Measurements from ENCODE around the gene PCDHGA1.
"Not testable (repeated sequence)": the region's sequence is repeated elsewhere in the genome, so short reads cannot be mapped to it uniquely, and the experiment has no call there.

PCDHGA1 gene

DNA sequence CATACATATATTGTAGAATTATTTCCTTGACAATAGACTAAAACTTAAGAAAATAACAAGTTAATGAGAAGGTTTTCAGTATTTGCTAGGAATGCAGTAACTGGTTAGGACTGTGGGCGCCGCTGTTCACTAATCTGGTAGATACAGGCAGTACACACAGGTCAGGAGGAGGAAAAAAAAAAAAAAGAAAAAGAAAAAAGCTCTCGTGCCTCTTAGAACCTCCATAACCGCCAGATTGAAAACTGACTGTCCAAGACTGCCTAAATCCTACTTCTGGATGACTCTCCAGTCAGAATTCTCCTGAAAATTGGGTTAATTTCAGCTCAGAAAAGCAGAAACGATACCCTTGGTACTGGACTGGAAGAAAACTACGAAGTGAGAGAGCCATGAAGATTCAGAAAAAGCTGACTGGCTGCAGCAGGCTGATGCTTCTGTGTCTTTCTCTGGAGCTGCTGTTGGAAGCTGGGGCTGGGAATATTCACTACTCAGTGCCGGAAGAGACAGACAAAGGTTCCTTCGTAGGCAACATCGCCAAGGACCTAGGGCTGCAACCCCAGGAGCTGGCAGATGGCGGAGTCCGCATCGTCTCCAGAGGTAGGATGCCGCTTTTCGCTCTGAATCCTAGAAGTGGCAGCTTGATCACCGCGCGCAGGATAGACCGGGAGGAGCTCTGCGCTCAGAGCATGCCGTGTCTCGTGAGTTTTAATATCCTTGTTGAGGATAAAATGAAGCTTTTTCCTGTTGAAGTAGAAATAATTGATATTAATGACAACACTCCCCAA, at the start of gene PCDHGA1:
Gene PCDHGA1 (plus strand): TSS at position 216 of the 782 bp plus-strand sequence.
- no peak for DNase-seq

DNA sequence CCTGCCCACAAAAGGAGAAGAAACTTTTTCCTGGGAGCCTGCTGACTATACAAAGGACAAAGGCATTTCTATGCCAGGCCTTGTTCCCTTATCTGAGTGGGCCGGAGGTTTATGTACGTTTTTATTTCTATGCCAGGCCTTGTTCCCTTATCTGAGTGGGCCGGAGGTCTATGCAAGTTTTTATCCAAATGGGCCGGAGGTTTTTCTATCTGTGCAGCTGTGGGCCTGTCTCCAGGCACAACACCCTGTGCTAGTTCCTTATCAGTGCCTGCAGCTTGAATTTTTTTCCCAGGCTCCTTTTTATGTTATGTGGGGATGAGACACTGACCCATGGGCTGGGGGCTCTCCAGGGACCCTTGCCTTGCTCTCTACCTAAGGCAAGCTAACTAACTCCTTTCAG, 31.9 kb upstream of the PCDHGA1 start:
- no peak for DNase-seq

DNA sequence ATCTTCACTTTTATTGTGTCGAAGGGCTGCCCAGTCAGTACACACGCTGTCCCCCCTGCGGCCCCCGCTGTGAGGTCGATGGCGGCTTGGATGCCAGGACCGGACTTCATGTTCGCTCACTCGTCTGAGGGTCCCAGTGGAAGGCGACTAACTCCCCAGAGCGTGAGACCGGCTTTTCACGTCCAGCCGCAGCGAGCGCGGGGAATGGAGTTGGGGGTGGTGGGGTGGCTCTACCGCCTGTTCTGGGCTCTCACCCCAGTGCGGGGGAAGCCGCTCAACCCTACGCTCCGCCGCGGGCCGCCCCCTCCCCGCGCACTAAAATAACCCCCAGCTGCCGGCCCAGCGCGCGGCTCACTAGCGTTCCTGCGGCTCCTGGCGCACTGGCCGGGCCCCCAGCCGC, 26.6 kb upstream of the PCDHGA1 start, which contains the start of gene SLC25A2:
Gene SLC25A2 (minus strand): TSS at position 294 of the 400 bp plus-strand sequence. CDS start 184 bp downstream, at position 110.
- DNase-seq, result no peak

DNA sequence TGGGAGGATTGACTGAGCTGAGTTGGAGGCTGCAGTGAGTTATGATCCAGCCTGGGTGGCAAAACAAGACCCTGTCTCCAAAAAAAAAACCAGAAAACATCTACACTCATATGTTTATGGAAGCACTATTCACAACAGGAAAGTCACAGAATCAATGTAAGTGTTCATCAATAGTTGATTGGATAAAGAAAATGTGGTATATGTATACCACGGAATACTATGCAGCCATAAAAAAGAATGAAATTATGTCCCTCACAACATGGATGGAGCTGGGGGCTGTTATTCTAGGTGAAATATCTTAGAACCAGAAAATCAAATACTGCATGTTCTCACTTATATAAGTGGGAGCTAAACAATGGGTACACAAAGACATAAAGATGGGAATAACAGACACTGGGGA, 23.7 kb upstream of the PCDHGA1 start:
- no peak for DNase-seq

DNA sequence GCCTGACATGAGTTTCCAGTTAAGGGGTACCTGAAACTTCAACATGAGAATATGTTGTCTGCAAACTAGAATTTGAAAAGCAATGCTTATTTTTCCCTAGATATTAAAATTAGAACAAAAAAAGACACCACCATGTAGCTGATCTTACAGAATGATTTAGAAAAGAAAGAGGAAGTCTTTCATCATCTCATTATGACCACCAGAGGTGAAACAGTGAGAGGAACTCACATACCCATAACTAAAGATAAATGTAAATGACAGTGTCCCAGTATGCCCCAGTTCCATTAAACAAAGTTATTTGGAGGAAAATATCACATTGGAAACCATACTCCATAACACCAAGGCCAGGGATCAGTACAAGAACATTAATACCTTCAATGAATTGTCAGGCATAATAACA, 16.6 kb upstream of the PCDHGA1 start:
- DNase-seq, result no peak

DNA sequence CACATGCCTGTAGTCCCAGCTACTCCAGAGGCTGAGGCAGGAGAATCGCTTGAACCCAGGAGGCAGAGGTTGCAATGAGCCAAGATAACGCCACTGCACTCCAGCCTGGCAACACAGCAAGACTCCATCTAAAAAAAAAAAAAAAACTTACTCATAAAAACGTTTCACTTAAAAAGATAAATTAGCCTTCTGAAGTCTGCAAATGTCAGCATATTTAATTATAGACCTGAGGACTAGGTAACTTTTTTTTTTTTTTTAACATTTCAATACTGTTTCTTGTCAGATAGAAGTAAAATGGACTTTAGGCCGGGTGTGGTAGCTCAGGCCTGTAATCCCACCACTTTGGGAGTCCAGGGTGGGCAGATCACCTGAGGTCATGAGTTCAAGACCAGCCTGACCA, 13.4 kb upstream of the PCDHGA1 start:
- not testable (repeated sequence) for DNase-seq

DNA sequence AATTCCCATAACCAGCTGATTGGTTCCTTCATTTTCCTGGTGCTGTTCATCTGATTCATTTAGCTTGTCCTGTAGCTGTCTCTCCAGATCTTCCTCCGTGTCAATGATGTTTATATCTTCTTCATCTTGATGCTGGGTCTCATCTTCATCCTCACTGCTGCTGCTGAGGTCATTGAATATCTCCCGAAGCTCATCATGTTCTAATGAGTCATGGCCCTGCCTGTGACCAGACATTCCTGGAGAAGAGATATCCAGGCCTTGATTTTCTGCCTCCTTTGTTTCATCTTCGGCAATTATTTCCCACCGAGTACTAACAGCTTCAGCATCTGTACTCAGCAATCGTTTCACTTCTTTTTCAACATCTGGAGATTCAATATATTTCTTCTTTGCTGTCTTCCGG, 11.1 kb upstream of the PCDHGA1 start:
- DNase-seq, result no peak

DNA sequence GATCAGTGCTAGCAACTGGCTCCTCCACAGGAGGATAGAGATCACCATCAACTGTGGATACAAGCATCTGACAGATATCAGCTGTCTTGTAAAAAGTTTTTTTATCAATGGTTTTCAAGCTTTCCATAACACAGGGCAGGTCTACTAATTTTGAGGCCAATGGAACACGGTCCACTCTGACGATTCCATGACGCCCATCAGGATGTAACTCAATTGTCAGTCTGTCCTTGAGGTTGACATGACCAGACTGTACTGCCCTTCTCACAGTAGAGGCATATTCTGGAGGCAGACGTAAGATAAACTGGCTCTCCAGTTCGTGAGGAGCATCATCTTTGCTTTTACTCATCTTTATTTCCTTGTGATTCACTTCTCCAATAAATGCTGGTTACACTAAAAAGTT, 10.6 kb upstream of the PCDHGA1 start:
- no peak for DNase-seq

DNA sequence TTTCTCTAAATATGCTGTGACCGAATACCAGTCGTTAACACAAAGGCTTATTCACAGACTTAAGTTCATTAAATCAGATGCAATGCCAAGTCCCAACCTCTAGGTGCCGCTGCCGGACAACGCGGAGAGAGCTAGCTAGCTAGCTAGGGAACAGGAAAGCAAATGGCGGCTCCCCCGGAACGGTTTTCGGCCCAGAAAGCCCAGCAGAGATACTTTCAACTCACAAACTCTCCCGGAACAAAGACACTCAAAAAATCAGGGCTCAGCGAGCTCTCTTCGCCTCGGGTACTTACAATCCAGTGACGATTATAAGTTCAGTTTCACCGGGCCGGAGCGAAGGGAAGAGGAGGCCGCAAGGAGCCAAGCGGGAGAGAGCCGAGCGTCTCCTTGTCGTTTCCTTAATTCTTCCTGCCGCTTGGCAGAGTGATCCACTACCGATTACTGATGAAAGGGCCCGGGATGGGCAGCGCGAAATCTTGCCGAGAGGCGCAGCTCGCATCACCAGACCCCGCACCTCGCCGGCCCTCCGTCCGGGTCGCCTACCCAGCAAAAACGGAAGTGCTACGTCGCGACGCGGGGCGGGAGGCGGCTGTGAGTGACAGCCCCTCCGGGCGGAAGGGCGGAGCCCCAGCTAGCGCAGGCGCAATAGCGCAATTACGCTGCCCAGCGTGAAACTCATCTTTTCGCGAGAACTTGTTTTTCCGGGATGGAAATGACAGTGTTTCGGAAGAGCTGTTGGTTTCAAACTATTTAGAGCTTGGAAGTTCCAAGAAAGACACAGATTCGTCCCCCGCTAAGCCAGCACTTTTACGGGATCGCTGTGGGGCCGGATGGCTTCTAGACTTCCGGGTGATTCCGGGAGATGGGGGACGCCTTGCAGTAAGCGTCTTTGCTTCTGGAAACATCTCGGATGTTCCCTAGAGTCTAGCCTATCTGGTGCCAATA, 9.8 kb upstream of the PCDHGA1 start, which contains the start of gene TAF7:
Gene TAF7 (minus strand): TSS at position 560 of the 945 bp plus-strand sequence. CDS start 740 bp downstream, outside the sequence.
- DNase-seq, result peak; percentile 87

DNA sequence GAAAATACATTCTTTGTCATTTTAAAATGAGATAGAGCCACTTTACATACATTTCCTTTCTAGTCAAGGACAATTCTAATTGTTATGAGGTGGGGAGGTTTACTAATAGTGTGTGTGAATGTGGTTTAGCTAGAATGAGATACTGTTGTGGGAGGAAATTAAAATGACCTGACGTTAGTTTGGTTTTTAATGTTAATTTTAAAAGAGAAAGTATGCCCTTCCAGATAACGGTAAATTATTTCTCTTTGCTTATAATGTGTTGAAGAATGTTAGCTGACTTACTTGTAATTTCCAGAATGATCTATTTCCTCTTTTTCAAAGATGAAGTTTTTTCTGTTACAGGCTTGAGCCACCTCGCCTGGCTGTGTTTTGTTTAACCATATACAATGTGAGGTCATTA, 8.1 kb upstream of the PCDHGA1 start:
- no peak for DNase-seq

DNA sequence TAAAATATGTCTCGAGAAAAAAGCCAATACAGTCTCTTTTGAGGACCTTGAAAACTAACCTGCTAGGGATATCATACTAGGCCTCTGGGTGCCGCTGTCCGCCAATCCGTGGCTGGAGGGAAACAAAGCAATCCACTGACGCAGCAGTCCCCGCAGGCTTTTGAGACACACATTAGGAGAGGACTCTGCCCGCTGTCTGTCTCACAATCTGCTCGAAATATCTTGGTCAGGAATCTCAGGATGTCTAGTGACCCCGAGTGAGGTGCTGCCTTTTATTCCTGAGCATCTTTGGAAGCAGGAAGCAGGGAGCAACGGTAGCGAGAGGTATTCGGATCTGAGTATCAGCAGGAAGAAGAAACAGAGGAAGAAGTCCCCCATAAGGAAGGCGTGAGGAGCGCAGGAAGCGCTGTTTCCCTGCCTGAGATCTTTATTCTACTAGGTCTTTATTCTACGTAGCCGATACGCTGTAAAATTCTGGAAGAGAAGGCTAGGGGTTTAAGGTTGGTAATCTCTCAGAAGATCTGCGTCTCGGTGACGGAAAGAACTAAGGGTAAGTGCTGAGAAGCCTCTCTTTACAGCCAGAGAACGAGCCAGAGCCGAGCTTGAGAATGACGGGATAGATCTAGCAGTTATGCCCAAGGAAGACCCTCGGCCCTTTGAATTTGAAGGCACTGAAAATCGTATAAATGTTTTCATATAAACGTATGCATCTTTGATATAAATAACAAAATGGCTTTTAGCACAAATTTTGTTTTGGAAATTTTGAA, 4.0 kb upstream of the PCDHGA1 start:
- DNase-seq, result peak; percentile 39

DNA sequence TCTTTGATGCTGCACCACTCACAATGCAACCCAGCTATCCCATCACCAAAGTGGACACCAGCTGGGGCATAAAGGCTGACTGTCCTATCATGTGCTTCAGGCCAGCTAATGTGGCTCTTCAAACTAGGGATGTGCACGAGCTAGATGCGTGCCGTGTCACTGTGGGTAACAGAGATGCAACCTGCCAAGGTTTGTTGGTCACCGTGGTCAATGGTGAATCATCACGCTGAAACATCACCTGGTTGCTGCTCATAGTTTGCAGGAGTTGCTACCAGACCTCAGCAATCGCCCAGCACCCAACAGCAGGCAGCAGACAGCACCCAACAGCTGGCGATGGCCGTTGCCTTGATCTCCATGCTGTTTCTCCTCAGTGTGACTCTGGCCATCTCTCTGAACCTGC, 2.1 kb upstream of the PCDHGA1 start:
- no peak for DNase-seq

DNA sequence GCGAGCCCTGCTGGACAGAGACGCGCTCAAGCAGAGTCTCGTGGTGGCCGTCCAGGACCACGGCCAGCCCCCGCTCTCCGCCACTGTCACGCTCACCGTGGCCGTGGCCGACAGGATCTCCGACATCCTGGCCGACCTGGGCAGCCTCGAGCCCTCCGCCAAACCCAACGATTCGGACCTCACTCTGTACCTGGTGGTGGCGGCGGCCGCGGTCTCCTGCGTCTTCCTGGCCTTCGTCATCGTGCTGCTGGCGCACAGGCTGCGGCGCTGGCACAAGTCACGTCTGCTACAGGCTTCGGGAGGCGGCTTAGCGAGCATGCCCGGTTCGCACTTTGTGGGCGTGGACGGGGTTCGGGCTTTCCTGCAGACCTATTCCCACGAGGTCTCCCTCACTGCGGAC, 2.3 kb downstream of the PCDHGA1 start:
- not testable (repeated sequence) for DNase-seq

DNA sequence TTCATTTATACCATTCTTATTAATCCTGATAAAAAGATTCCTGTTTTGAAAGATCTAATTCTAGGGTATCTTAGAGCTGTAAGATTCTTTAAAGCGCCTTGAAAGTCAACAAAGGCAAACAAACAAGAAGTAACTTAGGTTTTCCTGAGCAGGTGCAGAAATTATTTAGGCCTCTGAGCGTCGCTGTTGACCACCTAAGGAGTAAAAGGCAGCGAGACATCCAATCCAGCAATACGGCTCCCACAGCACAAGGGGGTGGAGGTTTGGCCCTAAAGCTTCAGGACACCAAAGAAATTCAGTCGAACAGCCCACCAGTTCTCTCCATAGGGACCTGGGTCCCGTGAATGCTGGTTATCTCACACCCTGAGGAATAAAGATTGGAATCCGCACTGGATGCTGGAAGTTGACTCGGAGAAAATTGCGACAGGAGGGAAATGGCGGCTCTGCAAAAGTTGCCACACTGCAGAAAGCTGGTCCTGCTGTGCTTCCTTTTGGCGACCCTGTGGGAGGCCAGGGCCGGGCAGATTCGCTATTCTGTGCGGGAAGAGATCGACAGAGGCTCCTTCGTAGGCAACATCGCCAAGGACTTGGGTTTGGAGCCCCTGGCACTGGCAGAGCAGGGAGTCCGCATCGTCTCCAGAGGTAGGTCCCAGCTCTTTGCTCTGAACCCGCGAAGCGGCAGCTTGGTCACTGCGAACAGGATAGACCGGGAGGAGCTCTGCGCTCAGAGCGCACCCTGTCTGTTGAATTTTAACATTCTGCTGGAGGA, 8.4 kb downstream of the PCDHGA1 start, which contains the start of gene PCDHGA2:
Gene PCDHGA2 (plus strand): TSS at position 223 of the 769 bp plus-strand sequence.
- no peak for DNase-seq

DNA sequence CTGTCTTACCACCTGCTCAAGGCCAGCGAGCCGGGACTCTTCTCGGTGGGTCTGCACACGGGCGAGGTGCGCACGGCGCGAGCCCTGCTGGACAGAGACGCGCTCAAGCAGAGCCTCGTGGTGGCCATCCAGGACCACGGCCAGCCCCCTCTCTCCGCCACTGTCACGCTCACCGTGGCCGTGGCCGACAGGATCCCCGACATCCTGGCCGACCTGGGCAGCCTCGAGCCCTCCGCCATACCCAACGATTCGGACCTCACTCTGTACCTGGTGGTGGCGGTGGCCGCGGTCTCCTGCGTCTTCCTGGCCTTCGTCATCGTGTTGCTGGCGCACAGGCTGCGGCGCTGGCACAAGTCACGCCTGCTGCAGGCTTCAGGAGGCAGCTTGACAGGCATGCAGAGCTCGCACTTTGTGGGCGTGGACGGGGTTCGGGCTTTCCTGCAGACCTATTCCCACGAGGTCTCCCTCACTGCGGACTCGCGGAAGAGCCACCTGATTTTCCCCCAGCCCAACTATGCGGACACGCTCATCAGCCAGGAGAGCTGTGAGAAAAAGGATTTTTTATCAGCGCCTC, 10.6 kb downstream of the PCDHGA1 start:
- not testable (repeated sequence) for DNase-seq

DNA sequence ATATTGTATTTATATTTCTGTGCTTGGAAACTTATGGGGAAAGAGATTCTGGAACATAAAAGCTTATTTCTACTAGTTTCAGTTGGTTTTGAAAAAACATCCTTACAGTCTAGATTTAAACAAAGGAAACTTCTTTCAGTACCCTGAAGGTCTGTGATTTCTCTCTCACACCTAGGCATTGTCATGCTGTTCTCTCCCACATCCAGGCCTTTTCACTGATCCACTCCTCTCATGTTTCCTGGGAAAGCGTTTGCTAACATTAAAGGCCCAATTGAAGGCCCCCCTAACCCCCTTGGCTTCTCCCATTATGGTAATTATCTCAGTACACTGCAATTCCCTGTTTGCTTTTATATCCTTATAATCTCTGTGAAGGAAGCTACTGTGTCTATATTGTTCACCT, 12.5 kb downstream of the PCDHGA1 start:
- no peak for DNase-seq

DNA sequence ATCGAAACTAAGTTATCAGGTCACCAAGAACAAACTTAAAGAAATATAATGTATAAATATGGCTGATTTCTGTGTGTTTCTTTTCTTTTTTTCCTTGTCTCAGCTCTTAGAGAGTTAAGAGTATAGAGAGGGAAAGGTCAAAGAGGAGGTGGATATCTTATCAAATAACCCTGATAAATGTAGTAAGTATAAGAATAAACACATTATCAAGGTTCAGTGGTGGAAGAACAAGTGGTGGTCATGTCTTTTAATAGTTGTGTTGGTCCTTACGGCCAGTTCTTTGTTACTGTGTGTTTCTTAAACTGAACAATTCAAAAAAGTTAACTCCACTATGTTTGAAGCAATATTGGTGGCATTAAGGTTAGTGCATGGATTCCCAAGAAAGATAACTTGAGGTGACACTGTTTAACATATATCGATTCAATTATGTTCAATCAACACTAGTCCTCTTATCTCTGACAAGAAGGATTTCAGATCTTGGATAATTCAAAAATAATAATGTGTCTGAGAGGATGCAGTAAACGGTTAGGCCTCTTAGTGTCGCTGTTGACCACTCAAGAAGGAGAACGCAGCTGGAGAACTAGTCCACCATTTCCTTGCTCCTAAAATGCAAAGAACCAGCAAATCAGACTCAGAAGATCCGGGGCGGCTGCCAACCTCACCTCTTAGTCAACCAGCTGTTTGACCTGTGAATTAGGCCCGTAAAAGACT, 13.1 kb downstream of the PCDHGA1 start, which contains the start of gene PCDHGA3:
Gene PCDHGA3 (plus strand): TSS at position 588 of the 711 bp plus-strand sequence. CDS start 205 bp downstream, outside the sequence.
- no peak for DNase-seq

DNA sequence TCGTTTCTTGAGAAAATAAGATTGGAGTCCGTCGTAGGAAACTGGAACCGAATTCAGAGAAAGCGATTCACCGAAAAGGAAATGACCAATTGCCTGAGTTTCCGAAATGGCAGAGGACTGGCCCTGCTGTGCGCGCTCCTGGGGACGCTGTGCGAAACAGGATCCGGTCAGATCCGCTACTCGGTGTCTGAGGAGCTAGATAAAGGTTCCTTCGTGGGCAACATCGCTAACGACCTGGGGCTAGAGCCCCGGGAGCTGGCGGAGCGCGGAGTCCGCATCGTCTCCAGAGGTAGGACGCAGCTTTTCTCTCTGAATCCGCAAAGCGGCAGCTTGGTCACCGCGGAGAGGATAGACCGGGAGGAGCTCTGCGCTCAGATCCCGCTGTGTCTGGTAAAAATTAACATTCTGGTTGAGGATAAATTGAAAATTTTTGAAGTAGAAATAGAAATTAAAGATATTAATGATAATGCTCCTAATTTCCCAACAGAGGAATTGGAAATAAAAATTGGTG, 13.7 kb downstream of the PCDHGA1 start:
- no peak for DNase-seq

DNA sequence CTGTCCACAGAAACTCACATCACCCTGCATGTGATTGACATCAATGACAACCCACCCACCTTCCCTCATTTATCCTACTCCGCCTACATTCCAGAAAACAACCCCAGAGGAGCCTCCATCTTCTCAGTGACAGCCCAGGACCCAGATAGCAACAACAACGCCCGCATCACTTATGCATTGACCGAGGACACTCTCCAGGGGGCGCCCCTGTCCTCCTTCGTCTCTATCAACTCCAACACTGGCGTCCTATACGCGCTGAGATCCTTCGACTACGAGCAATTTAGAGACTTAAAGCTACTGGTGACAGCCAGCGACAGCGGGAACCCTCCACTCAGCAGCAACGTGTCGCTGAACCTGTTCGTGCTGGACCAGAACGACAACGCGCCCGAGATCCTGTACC, 15.0 kb downstream of the PCDHGA1 start:
- no peak for DNase-seq

DNA sequence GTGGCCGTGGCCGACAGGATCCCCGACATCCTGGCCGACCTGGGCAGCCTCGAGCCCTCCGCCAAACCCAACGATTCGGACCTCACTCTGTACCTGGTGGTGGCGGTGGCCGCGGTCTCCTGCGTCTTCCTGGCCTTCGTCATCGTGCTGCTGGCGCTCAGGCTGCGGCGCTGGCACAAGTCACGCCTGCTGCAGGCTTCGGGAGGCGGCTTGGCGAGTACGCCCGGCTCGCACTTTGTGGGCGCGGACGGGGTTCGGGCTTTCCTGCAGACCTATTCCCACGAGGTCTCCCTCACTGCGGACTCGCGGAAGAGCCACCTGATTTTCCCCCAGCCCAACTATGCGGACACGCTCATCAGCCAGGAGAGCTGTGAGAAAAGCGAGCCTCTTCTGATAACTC, 15.7 kb downstream of the PCDHGA1 start:
- not testable (repeated sequence) for DNase-seq
